ENCODE measurements around the gene EXOC1.

EXOC1 gene

GRCh38 chr4:55871299-55871800, 17.9 kb downstream of the EXOC1 start:
- Histone ChIP-seq H3K27ac (no peak overlapping the region), H3K9ac (no peak overlapping the region), H3K9me3 (no peaks in the 10 kb centered on the region), H3K36me3 (peaks cover 56% of the 10 kb centered on the region), H3K27me3 (no peaks in the 10 kb centered on the region), H3K4me1 (peaks cover 3% of the 10 kb centered on the region), H3K4me2 (no peak overlapping the region), H3K4me3 (no peak overlapping the region), H4K20me1 (no peaks in the 10 kb centered on the region)
- no peak for TF ChIP-seq Cebpa-rat (IDR thresholded peaks at IDR 0.05)

- no peaks in the 10 kb centered on the region for H3K4me1 ChIP-seq
- H3K36me3 ChIP-seq: peaks cover 57% of the 10 kb centered on the region
- H3K27me3 ChIP-seq: no peaks in the 10 kb centered on the region
- TF ChIP-seq Cebpa-rat (IDR thresholded peaks at IDR 0.05): no peak
- H3K4me3 ChIP-seq: no peak overlapping the region
- no peak overlapping the region for H3K27ac ChIP-seq
- H3K9ac ChIP-seq: no peak overlapping the region
- H3K4me2 ChIP-seq: no peak overlapping the region
- H3K9me3 ChIP-seq: no peaks in the 10 kb centered on the region
- no peaks in the 10 kb centered on the region for H4K20me1 ChIP-seq
Observed at GRCh38 chr4:55874831-55875230, 21.4 kb downstream of the EXOC1 start.

GRCh38 chr4:55876387-55876786, 22.9 kb downstream of the EXOC1 start:
- no peaks in the 10 kb centered on the region for H3K4me1 ChIP-seq
- no peaks in the 10 kb centered on the region for H3K9me3 ChIP-seq
- no peak overlapping the region for H3K27ac ChIP-seq
- no peak overlapping the region for H3K4me2 ChIP-seq
- no peak for TF ChIP-seq Cebpa-rat (IDR thresholded peaks at IDR 0.05)
- H3K4me3 ChIP-seq: no peak overlapping the region
- no peaks in the 10 kb centered on the region for H4K20me1 ChIP-seq
- H3K9ac ChIP-seq: no peak overlapping the region
- peaks cover 50% of the 10 kb centered on the region for H3K36me3 ChIP-seq
- no peaks in the 10 kb centered on the region for H3K27me3 ChIP-seq

- H3K4me2 ChIP-seq: no peak overlapping the region
- H3K36me3 ChIP-seq: peaks cover 41% of the 10 kb centered on the region
- H3K4me3 ChIP-seq: no peak overlapping the region
- no peaks in the 10 kb centered on the region for H4K20me1 ChIP-seq
- H3K27ac ChIP-seq: no peak overlapping the region
- H3K9me3 ChIP-seq: no peaks in the 10 kb centered on the region
- H3K27me3 ChIP-seq: no peaks in the 10 kb centered on the region
- TF ChIP-seq Cebpa-rat (IDR thresholded peaks at IDR 0.05): no peak
- peaks cover 7% of the 10 kb centered on the region; the same call in 1 of the 2 replicates for H3K4me1 ChIP-seq
- no peak overlapping the region for H3K9ac ChIP-seq
Observed at GRCh38 chr4:55879224-55879623, 25.8 kb downstream of the EXOC1 start.

- Histone ChIP-seq H3K4me1 (peaks cover 10% of the 10 kb centered on the region; the same call in 1 of the 2 replicates), H3K9me3 (no peaks in the 10 kb centered on the region), H3K27me3 (no peaks in the 10 kb centered on the region), H3K36me3 (peaks cover 40% of the 10 kb centered on the region), H3K4me3 (no peak overlapping the region), H3K9ac (no peak overlapping the region), H3K4me2 (no peak overlapping the region), H3K27ac (no peak overlapping the region), H4K20me1 (no peaks in the 10 kb centered on the region)
- no peak for TF ChIP-seq Cebpa-rat (IDR thresholded peaks at IDR 0.05)
Observed at GRCh38 chr4:55880652-55881280, 27.3 kb downstream of the EXOC1 start.

- Histone ChIP-seq H3K36me3 (peaks cover 29% of the 10 kb centered on the region), H4K20me1 (no peaks in the 10 kb centered on the region), H3K4me3 (no peak overlapping the region), H3K9ac (no peak overlapping the region), H3K9me3 (no peaks in the 10 kb centered on the region), H3K27ac (no peak overlapping the region), H3K4me1 (peaks cover 10% of the 10 kb centered on the region; the same call in 1 of the 2 replicates), H3K27me3 (no peaks in the 10 kb centered on the region), H3K4me2 (peak overlapping the region; percentile 24; the same call in 1 of the 2 replicates)
- no peak for TF ChIP-seq Cebpa-rat (IDR thresholded peaks at IDR 0.05)
Observed at GRCh38 chr4:55884093-55884850, 30.8 kb downstream of the EXOC1 start.

- H3K36me3 ChIP-seq: peaks cover 30% of the 10 kb centered on the region
- H4K20me1 ChIP-seq: no peaks in the 10 kb centered on the region
- no peak for TF ChIP-seq Cebpa-rat (IDR thresholded peaks at IDR 0.05)
- no peaks in the 10 kb centered on the region for H3K27me3 ChIP-seq
- H3K4me3 ChIP-seq: no peak overlapping the region
- H3K27ac ChIP-seq: no peak overlapping the region
- H3K9ac ChIP-seq: no peak overlapping the region
- H3K4me1 ChIP-seq: peaks cover 10% of the 10 kb centered on the region; the same call in 1 of the 2 replicates
- H3K9me3 ChIP-seq: no peaks in the 10 kb centered on the region
- H3K4me2 ChIP-seq: no peak overlapping the region
Observed at GRCh38 chr4:55884851-55885219, 31.4 kb downstream of the EXOC1 start.

- TF ChIP-seq Cebpa-rat (IDR thresholded peaks at IDR 0.05): no peak
Observed at GRCh38 chr4:55887594-55887993, 34.1 kb downstream of the EXOC1 start.

GRCh38 chr4:55892156-55892555, 38.7 kb downstream of the EXOC1 start:
- Histone ChIP-seq H4K20me1 (no peaks in the 10 kb centered on the region), H3K27ac (no peak overlapping the region), H3K4me1 (peaks cover 5% of the 10 kb centered on the region; the same call in 1 of the 2 replicates), H3K9me3 (no peaks in the 10 kb centered on the region), H3K4me3 (no peak overlapping the region), H3K27me3 (no peaks in the 10 kb centered on the region), H3K9ac (no peak overlapping the region), H3K36me3 (peaks cover 64% of the 10 kb centered on the region), H3K4me2 (no peak overlapping the region)
- no peak for TF ChIP-seq Cebpa-rat (IDR thresholded peaks at IDR 0.05)

More at GRCh38 chr4:55887594-55887993, 34.1 kb downstream of the EXOC1 start:
- H3K4me2 ChIP-seq: no peak overlapping the region
- no peak overlapping the region for H3K4me3 ChIP-seq
- peaks cover 16% of the 10 kb centered on the region; the same call in 1 of the 2 replicates for H3K4me1 ChIP-seq
- H3K36me3 ChIP-seq: peaks cover 31% of the 10 kb centered on the region
- no peak overlapping the region for H3K9ac ChIP-seq
- no peaks in the 10 kb centered on the region for H3K9me3 ChIP-seq
- H3K27ac ChIP-seq: no peak overlapping the region
- no peaks in the 10 kb centered on the region for H4K20me1 ChIP-seq
- no peaks in the 10 kb centered on the region for H3K27me3 ChIP-seq

GRCh38 chr4:55896622-55897021, 43.2 kb downstream of the EXOC1 start:
- peaks cover 5% of the 10 kb centered on the region; the same call in 1 of the 2 replicates for H3K4me1 ChIP-seq
- H3K4me3 ChIP-seq: no peak overlapping the region
- H3K36me3 ChIP-seq: peaks cover 65% of the 10 kb centered on the region
- no peak overlapping the region for H3K9ac ChIP-seq
- H4K20me1 ChIP-seq: no peaks in the 10 kb centered on the region
- H3K27me3 ChIP-seq: no peaks in the 10 kb centered on the region
- H3K4me2 ChIP-seq: no peak overlapping the region
- no peaks in the 10 kb centered on the region for H3K9me3 ChIP-seq
- TF ChIP-seq Cebpa-rat (IDR thresholded peaks at IDR 0.05): no peak
- no peak overlapping the region for H3K27ac ChIP-seq
